Dedifferentiated amniotic fluid mesenchymal stem cell (primary cell): Measurements from ENCODE around the gene PRLR.
"Not testable (repeated sequence)": the region's sequence is repeated elsewhere in the genome, so short reads cannot be mapped to it uniquely, and the experiment has no call there.

Source experiments
- DNase-seq: peaks from one replicate; pipeline ENCODE4 v3.0.0-alpha.2; 2016; ENCODE audit errors: extremely low spot score

The PRLR gene

DNA sequence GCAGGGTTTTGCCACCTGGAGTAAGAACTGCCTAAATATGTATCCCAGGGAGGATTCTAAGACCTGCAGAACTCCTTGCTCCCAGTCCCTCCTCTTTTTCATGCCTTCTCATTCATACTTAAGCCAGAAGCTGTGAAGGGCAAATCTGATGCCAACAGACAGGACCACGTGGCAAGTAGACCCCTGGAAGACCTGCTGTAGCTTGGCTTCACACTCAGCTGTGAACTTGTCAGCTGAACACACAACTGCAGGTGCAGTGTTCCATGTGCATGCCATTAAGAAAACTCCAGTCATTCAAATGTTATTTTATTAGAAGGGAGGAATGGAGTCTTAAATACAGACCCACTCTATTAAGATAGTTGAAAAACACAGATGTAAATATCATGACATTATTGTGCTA, 103.3 kb downstream of the PRLR start:
- no peak for DNase-seq

DNA sequence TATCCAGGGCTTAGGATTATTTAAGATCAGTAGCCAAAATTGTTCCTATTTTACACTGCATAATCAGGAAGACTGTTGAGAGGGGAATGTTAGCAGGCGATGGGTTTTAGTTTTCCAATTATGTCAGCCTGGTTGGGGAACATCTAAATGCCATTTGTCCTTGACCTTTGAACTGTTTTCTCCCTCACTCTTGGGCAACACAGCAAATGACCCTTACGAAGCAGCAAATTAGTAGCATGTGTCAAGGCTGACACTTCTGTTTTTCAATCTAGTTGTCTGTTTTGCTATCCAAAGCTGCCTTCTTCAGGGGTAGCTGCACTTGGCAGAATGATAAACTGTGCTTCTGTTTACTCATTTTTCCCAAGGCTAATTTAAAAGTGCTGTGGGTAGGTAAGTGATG, 104.5 kb downstream of the PRLR start:
- DNase-seq = no peak

DNA sequence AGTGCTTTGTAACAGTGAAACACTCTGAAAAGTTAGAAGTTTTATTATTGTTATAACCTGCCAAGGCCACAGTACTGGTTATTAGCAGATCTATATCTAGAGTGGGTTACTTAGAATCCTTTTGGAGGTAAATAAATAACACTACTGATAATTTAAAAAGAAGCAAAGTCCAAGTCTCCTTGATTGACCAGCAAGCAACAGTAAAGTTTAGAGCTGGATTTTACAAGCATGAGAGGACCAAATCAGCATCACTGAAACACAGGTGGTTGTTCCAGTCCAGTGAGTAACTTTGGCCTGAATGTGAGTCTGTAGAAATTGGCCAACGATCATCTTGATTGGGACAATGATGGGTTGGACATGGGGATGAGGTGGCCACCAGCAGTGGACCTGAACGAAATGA, 105.4 kb downstream of the PRLR start:
- no peak for DNase-seq

DNA sequence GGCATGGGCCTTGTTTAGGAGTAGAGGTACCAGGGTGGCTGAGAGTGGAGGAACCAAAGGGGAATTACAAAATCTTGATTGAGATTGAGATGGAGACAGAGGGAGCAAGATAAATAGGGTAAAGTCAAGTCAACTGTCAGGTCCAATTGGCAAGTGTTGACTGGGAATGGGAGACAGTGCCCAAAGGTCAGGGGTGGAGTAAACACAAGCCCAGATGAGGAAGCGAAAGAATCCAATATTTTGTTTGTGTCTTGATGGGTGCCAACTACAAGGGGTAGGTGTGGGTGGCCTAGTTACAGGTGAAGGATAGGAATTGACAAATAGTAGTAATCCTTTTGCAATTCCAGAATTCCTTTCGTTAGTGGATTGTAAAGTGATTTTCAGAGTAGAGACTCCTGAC, 107.5 kb downstream of the PRLR start:
- no peak for DNase-seq

DNA sequence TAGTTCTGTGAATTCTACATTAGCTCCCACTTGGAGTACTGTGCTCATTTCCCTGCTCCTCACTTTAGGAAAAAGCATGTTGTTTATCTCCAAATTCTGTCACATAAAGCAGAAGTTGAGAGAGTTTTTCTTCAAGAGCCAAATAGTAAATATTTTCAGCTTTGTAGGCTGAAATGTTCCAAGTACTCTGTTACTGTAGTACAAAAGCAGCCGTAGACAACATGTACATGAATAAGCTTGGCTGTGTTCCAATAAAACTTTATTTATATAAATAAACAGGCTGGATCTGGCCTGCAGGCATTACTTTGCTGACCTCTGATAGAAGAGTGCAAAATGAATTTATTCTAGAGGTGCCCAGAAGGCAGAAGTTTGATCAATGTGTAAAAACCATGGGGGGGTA, 109.6 kb downstream of the PRLR start:
- DNase-seq = no peak

DNA sequence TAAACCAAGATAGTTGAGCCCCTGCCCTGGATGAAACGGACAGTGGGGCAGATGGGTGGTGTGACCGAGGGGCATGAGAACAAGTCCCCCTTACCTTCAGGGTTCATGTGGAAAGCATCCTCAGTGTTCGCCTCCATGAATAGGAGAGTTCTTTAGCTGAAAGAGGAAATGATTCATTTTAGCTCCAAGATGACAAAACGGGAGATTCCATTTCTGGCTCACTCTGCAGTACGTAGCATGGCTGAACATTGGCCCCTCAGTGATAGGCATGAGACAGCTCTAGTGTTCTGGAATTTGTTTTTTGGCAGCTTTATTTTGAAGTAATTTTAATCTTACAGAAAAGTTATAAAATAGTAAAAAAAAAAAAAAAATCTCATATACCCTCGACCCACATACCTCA, 112.3 kb downstream of the PRLR start:
- DNase-seq = no peak

DNA sequence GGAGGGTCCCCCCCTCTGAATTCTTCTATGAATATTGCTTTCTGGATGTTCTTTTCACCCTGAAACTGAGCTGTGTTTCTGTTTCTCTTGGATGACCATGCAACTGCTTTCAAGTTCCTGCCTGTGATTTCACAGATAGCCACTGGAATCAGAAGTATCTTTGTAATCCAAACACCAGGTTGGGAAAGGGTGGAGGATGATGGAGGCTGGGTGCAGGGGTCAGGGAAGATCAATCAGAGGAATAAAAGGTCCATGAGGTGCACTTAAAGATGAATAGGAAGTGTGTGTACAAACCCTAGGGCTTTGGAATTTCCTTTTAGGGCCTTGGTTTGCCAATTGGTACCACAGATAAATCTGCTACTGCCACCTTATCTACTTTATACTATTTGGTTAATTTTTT, 114.4 kb downstream of the PRLR start:
- DNase-seq = no peak

DNA sequence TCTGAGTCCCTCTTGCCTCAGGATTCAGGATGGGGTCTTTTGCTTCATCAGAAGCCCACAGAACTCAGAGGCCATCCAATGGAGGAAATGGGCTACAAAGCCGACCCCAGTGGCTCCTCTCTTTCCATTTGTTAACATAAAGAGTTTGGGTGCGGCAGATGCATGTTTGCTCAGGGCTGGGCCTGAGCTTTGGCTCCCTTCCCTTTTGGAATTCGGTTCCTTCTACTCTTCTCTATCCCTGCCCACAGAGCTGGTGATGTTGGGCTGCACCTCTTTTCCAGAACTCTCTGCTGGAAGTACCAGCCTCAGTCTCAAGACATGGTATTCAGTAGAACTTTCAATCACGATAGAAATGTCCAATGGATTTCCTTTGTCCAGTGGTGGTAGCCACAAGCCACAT, 115.6 kb downstream of the PRLR start:
- DNase-seq = no peak

DNA sequence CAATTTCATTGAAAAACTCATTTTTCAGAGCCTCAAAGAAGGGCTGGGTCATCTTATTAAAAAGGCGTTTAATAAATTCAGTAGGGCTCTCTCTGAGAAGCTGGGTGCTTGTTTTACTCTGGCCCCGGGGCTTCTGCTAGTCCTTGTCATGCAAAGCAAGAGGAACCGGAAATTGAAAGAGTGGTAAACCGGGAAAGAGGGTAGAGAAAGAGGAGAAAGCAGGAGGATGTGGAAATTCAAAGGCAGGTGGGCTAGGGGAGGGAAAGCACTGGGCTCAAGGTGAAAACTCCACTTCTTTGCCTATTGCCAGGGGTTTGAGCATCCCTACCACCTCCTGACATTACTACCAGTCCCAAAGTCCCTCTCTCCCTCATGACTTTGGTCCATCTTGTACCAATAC, 118.0 kb downstream of the PRLR start:
- DNase-seq = no peak

DNA sequence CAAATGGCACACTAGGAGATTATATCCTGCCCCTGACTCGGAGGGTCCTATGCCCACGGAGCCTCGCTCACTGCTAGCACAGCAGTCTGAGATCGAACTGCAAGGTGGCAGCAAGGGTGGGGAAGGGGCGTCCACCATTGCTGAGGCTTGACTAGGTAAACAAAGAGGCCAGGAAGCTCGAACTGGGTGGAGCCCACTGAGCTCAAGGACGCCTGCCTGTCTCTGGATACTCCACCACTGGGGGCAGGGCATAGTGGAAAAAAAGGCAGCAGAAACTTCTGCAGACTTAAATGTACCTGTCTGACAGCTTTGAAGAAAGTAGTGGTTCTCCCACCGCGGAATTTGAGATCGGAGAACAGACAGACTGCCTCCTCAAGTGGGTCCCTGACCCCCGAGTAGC, 125.7 kb downstream of the PRLR start:
- not testable (repeated sequence) for DNase-seq

DNA sequence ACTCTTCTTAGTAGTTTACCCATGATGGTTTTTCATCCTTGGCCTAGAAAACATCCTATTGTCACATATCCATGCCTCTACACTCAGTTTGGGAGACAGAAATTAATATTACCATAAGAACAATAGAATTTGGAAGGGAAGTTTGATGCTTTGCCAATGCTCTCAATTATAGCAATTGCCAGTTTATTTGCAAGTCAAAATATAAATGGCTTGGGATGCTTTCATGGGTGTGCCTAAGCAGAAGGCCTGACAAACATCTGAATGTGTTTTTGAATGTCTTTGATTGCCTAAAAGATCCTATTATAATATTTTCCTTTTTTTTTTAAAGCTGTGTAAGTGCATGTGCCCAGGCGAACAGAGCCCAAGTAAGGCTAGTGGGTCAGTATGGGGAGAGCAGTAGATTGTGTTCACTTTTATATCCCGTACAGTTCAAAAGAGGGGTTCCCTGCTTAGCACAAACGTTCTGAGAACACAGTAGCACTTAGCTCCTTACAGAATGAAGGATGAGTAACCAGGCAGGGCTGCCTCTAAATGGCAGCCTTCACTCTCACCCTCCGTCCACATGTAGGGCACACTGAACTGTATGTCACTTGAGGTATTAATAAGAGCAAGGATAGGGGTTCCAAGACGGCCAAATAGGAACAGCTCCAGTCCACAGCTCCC, 126.5 kb downstream of the PRLR start:
- no peak for DNase-seq

DNA sequence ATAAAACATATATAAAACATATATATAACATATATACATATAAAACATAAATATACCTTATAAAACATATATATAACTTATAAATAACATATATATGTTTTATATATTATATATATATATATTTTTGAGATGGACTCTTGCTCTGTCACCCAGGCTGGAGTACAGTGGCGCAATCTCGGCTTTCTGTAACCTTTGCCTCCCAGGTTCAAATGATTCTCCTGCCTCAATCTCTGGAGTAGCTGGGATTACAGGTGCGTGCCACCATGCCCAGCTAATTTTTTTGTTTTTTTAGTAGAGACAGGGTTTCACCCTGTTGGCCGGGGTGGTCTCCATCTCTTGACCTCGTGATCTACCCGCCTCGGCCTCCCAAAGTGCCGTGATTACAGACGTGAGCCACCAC, 128.6 kb downstream of the PRLR start:
- not testable (repeated sequence) for DNase-seq

DNA sequence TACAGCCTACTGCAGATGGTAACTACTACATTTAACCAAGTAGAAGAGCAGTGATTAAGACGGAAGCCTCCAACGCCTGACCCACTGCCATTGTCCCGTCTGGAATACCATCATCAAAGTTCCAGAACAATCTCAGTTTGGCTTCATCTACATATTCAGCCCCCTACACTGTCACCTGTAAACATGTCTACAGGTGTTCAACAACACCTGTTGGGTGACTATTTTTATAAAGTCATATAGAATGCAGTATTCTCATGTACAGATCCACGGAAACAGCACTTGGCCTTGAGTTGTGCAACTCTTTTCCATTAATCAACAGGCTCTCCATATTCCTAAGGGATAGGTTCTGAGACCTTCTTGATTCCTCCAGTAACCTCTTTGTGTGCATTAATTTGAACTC, 129.3 kb downstream of the PRLR start:
- no peak for DNase-seq

DNA sequence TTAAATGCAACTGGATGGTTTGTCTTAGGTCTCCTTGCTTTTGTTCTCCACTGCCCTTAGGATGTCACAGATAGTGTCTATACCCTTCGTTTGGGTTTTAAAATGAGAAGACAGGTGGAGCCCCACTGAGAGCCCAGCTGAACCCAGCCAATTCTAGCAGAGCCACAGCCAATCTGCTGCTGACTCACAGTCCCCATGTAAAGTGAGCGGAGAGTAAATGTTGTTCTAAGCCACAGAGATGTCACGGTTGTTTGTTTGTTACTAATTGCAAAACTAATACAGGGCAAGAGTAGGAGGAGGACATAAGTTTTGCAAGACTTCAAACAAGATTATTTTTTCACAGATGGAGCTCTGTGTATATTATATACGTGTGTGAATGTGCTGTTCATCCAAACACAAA, 132.1 kb downstream of the PRLR start:
- no peak for DNase-seq

DNA sequence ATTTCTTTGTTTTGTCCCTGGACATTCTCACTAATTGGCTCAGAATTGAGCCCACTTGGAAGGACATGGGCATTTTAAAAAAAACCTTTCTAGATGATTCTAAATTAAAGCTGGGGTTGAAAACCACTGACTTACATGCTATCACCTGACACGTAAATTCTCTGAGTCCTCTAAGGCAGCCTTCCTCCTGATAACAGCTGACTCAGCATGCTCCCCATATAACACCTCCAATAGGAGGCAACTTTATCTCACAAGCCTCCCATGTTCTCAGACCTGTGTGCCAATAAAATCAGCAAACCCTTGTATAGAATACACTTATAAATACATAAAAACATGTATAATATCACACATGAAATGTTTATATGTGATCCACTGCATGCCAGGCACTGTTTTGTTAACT, 133.4 kb downstream of the PRLR start:
- DNase-seq = no peak

DNA sequence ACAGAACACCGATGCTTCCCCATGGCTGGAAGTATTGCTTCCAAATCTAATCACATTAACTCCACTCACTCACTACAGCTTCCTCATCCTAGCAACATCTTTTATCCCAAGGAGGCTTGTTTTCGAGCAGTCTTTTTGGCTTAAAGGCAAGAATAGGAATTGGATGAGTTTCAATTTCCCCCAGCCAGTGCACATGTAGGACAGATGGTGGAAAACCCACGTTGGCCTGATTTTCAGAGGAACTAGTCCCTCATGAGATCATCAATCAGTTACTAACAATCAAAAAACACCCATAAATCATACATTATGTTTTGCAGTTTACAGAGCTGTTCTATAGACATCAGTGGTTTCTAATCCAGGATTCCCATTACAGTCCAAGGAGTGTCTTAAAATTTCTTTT, 134.1 kb downstream of the PRLR start:
- no peak for DNase-seq

DNA sequence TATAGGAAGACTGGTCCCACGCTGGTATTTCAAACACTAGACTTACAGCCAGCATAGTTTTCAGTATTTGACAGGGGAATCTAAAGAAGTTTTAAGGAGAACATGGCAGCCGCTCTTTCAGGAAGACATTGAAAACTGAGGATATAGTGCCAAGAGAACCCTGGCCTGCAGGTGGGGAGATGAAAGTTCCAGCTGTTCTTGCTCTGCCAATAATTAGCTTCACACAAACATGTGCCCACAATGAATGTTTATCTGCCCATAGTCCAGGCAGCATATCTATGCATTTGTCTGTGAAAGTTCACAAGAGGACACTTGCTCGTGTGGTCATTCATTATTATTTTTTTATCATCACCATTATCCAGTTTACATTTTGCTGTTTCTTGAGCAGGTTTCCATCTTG, 134.9 kb downstream of the PRLR start:
- DNase-seq = no peak

DNA sequence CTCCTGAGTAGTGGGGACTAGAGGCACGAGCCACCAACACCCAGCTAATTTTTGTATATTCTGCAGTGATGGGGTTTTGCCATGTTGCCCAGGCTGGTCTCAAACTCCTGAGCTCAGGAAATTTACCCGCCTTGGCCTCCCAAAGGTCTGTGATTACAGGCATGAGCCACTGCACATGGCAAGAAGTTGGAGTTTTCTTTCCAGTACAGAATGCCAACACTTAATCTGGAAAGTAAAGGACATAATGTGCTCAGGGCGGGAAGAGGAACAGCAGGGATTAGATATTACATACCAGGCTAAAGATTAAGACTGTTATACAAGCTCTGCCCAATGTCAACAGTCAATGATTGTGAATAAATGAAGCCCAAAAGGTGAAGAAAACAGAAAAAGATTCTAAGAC, 135.3 kb downstream of the PRLR start:
- no peak for DNase-seq

DNA sequence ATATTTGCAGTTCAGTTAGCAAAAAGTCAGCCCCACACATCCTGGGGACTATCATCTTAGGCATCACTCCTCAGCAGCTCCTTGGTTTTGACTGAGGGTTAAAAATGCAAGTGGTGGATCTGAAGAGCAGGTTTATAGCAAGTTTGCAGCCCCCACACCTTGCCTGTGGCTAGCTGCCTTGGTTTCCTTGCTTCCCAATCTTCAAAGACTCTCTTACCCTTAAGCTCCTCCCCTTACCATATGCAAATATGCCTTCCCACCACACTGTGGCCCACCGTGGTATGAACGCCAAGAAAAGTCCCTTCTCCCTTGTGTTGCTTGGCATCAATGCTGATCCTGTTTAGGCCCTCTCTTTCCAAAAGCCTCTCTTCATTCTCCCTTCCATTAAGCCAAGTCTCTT, 137.6 kb downstream of the PRLR start:
- no peak for DNase-seq

DNA sequence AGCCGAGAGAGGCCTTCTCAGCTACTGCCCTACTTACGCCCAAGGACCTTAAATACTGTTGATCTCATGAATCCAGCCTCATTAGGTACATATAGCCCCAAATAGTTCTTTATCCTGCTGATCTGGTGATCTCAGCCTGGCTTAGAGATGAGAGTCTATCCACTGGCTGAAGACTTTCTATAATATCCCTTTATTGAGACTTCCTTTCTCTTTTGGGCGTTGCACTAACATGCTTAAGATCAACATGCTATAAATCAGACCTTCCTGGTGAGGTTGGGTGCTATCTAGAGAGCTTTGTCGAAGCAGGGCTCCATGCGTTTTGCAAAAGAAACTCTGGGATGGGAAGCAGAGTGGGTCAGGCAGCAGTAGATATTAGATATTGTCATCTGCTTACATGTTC, 138.6 kb downstream of the PRLR start:
- DNase-seq = no peak

DNA sequence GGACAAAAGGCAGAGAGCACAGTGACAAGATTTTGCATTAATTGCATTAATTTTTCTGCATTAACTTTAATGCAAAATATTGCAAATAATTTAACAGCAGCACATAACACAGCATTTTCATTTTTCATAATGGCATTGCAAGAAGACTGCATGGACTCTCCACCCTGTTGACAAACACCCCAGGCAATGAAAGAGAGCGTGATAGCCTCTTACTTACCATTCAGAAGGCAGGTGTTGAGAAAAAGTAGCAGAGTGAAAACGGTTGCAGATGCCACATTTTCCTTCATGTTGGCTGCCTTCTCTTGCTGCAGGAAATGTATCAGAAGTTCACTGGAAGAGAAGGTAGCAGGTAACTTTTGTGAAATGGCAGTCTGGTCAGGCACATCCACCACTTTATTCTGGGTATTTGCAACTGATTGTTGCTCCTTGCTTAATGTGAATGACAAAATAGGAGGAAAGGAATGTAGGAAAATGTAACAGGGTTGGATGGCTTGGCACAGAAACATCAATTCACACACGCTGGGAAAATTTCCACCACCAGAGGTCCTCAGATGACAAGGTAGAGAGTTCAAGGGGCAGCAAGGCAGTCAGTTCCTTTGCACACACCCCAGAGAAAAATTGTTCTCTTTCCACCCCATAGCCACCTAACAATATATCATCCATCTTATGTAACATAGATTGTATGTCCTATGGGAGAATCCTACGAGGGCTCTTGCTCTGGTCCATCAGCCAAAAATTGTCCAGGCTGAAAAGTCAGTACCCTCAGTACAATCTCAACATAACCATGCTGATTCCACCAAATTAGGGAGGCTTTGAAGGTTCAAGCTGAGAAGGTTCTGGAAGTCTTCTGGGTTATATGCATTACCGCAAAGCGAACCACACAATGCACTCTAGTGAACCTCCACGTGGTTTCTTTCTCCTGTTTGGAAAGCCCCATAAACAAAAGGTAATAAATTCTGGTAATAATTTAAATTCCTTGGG, 140.7 kb downstream of the PRLR start:
- peak; percentile 60 for DNase-seq

DNA sequence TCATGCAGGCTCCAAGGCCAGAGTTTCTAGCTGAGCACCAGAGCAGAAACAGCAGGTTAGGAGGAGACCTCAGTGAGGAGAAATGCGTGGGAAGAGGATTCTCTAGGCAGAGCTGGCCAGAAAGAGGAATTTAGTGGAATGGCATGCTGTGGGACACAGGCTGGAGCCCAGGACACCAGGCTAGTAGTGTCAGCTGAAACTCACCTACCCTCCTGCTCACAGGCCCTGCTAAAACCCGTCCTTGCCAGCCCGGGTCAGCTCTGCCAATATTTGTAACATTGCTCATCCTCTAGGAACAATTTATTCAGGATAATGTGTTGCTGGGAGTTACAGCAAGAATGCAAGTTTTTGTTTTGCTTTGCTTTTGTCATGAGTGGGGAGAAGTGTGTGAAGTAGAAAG, 142.3 kb downstream of the PRLR start:
- peak; percentile 26 for DNase-seq

DNA sequence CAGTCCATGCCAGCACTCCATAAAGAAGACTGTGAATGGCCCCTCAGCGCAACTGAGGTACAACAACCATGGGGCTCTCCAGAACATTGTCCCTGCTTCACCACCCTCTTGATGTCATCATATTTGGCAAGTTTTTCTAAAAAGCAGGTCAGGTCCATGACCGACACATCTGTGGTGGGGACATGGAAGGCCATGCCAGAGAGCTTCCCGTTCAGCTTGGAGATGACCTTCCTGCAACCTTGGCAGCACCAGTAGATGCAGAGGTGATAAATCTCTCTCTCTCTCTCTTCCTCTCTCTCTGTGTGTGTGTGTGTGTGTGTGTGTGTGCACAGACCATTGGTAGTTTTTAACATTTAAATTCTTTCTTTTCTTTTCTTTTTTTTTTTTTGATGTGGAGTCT, 147.1 kb downstream of the PRLR start:
- DNase-seq = no peak
